GM21367 (cell line): ENCODE measurements around the gene CDIPT.
"Not testable (repeated sequence)": the region's sequence is repeated elsewhere in the genome, so short reads cannot be mapped to it uniquely, and the experiment has no call there.

ENCODE experiments used
- ATAC-seq: cut with Tn5 transposase; IDR thresholded peaks from one replicate; pipeline ENCODE4 v1.9.1; 2021; ENCODE audit not compliant: unreplicated experiment

CDIPT gene

GRCh38 chr16:29897333-29897732, 34.3 kb upstream of the CDIPT start:
- ATAC-seq = no peak

- ATAC-seq = no peak
Observed at GRCh38 chr16:29896841-29897240, 33.8 kb upstream of the CDIPT start.

- ATAC-seq = no peak
Observed at GRCh38 chr16:29894352-29894751, 31.3 kb upstream of the CDIPT start.

- ATAC-seq = no peak
Observed at GRCh38 chr16:29893553-29893952, 30.5 kb upstream of the CDIPT start.

GRCh38 chr16:29892458-29892813, 29.4 kb upstream of the CDIPT start:
- no peak for ATAC-seq

GRCh38 chr16:29891525-29892457, 28.8 kb upstream of the CDIPT start:
- ATAC-seq = no peak

- ATAC-seq = not testable (repeated sequence)
Observed at GRCh38 chr16:29889372-29889771, 26.3 kb upstream of the CDIPT start.

GRCh38 chr16:29883987-29884386, 21.0 kb upstream of the CDIPT start:
- ATAC-seq = no peak

GRCh38 chr16:29881050-29881449, 18.0 kb upstream of the CDIPT start:
- ATAC-seq = no peak

GRCh38 chr16:29878172-29878571, 15.1 kb upstream of the CDIPT start:
- ATAC-seq = no peak

- ATAC-seq = no peak
Observed at GRCh38 chr16:29877266-29877961, 14.4 kb upstream of the CDIPT start.

- no peak for ATAC-seq
Observed at GRCh38 chr16:29876594-29877249, 13.7 kb upstream of the CDIPT start.

- no peak for ATAC-seq
Observed at GRCh38 chr16:29876217-29876593, 13.2 kb upstream of the CDIPT start.

- no peak for ATAC-seq
Observed at GRCh38 chr16:29875206-29875605, 12.2 kb upstream of the CDIPT start.

GRCh38 chr16:29873319-29873718, 10.3 kb upstream of the CDIPT start:
- ATAC-seq = no peak

GRCh38 chr16:29871822-29872546, 9.0 kb upstream of the CDIPT start:
- no peak for ATAC-seq

GRCh38 chr16:29869067-29869466, 6.0 kb upstream of the CDIPT start:
- not testable (repeated sequence) for ATAC-seq

GRCh38 chr16:29868396-29869009, 5.5 kb upstream of the CDIPT start:
- no peak for ATAC-seq

- ATAC-seq = no peak
Observed at GRCh38 chr16:29864205-29864604, 1.2 kb upstream of the CDIPT start.

GRCh38 chr16:29863669-29863984, 601 bp upstream of the CDIPT start:
- ATAC-seq = no peak

GRCh38 chr16:29862383-29862883, 593 bp downstream of the CDIPT start:
- no peak for ATAC-seq
